Dendritic cell treated with granulocyte-macrophage colony-stimulating factor and Interleukin-4, amounts not matched to agents 40 ng/mL and 50 ng/mL, for 4 days (primary cell): Measurements from ENCODE around the gene C17orf50.

Experiments
- H3K27ac Mint-ChIP-seq: one replicate; pipeline ENCODE4 v1.8.0; 2022; ENCODE audit warnings: mild to moderate bottlenecking, mixed read lengths
- H3K27me3 Mint-ChIP-seq: one replicate; pipeline ENCODE4 v1.8.0; 2022; ENCODE audit warnings: mild to moderate bottlenecking, mixed read lengths
- H3K36me3 Mint-ChIP-seq: one replicate; pipeline ENCODE4 v1.8.0; 2022; ENCODE audit warnings: low read depth, mixed read lengths
- H3K4me1 Mint-ChIP-seq: one replicate; pipeline ENCODE4 v1.8.0; 2022; ENCODE audit warnings: low read depth, mixed read lengths
- H3K4me3 Mint-ChIP-seq: one replicate; pipeline ENCODE4 v1.8.0; 2022; ENCODE audit warnings: mild to moderate bottlenecking, moderate library complexity, mixed read lengths
- H3K9me3 Mint-ChIP-seq: one replicate; pipeline ENCODE4 v1.8.0; 2022; ENCODE audit warnings: mixed read lengths
- intact Hi-C: fragments of 100-400 bp; cut with micrococcal nuclease; formaldehyde crosslinking; loops from one replicate; pipeline ENCODE4 v1.15.0; 2022

The C17orf50 gene

GRCh38 chr17:35768797-35769196, 8.1 kb downstream of the C17orf50 start:
- Mint-ChIP-seq H3K27me3 (peaks cover 47% of the 10 kb centered on the region), H3K4me1 (peaks cover 11% of the 10 kb centered on the region), H3K4me3 (no peak overlapping the region), H3K9me3 (no peaks in the 10 kb centered on the region), H3K27ac (no peak overlapping the region), H3K36me3 (no peaks in the 10 kb centered on the region)
- intact Hi-C loops, result no loop called here

GRCh38 chr17:35769895-35770486, 9.3 kb downstream of the C17orf50 start:
- intact Hi-C loops, result no loop called here

GRCh38 chr17:35773129-35773528, 12.4 kb downstream of the C17orf50 start:
- peaks cover 22% of the 10 kb centered on the region for H3K4me1 Mint-ChIP-seq
- no peaks in the 10 kb centered on the region for H3K36me3 Mint-ChIP-seq
- no peak overlapping the region for H3K27ac Mint-ChIP-seq
- peaks cover 32% of the 10 kb centered on the region for H3K27me3 Mint-ChIP-seq
- no peak overlapping the region for H3K4me3 Mint-ChIP-seq
- intact Hi-C loops, result no loop called here
- H3K9me3 Mint-ChIP-seq, result no peaks in the 10 kb centered on the region

More at GRCh38 chr17:35769895-35770486, 9.3 kb downstream of the C17orf50 start:
- Mint-ChIP-seq H3K27me3 (peaks cover 45% of the 10 kb centered on the region), H3K4me1 (peaks cover under 1% of the 10 kb centered on the region), H3K4me3 (no peak overlapping the region), H3K36me3 (no peaks in the 10 kb centered on the region), H3K9me3 (no peaks in the 10 kb centered on the region), H3K27ac (no peak overlapping the region)

- peaks cover 24% of the 10 kb centered on the region for H3K4me1 Mint-ChIP-seq
- H3K9me3 Mint-ChIP-seq, result no peaks in the 10 kb centered on the region
- no peak overlapping the region for H3K27ac Mint-ChIP-seq
- H3K36me3 Mint-ChIP-seq, result no peaks in the 10 kb centered on the region
- peaks cover 35% of the 10 kb centered on the region for H3K27me3 Mint-ChIP-seq
- no peak overlapping the region for H3K4me3 Mint-ChIP-seq
- intact Hi-C loops, result no loop called here
Measured at GRCh38 chr17:35773679-35774425, 13.2 kb downstream of the C17orf50 start.

- Mint-ChIP-seq H3K9me3 (no peaks in the 10 kb centered on the region), H3K4me3 (no peak overlapping the region), H3K36me3 (no peaks in the 10 kb centered on the region), H3K27ac (no peak overlapping the region), H3K27me3 (peaks cover 36% of the 10 kb centered on the region), H3K4me1 (peaks cover 24% of the 10 kb centered on the region)
- intact Hi-C loops, result no loop called here
Measured at GRCh38 chr17:35774499-35774898, 13.8 kb downstream of the C17orf50 start.

- Mint-ChIP-seq H3K27ac (no peak overlapping the region), H3K9me3 (no peaks in the 10 kb centered on the region), H3K36me3 (no peaks in the 10 kb centered on the region), H3K4me1 (peaks cover 24% of the 10 kb centered on the region), H3K4me3 (no peak overlapping the region), H3K27me3 (peaks cover 36% of the 10 kb centered on the region)
- intact Hi-C loops, result no loop called here
Measured at GRCh38 chr17:35775039-35775438, 14.4 kb downstream of the C17orf50 start.

- H3K27me3 Mint-ChIP-seq, result peaks cover 38% of the 10 kb centered on the region
- H3K4me3 Mint-ChIP-seq, result no peak overlapping the region
- H3K27ac Mint-ChIP-seq, result no peak overlapping the region
- intact Hi-C loops, result no loop called here
- H3K9me3 Mint-ChIP-seq, result no peaks in the 10 kb centered on the region
- H3K4me1 Mint-ChIP-seq, result peaks cover 24% of the 10 kb centered on the region
- no peaks in the 10 kb centered on the region for H3K36me3 Mint-ChIP-seq
Measured at GRCh38 chr17:35775583-35775982, 14.9 kb downstream of the C17orf50 start.

GRCh38 chr17:35778641-35779196, 18.0 kb downstream of the C17orf50 start:
- intact Hi-C loops, result no loop called here
- no peak overlapping the region for H3K27ac Mint-ChIP-seq
- no peaks in the 10 kb centered on the region for H3K36me3 Mint-ChIP-seq
- peaks cover 36% of the 10 kb centered on the region for H3K27me3 Mint-ChIP-seq
- no peaks in the 10 kb centered on the region for H3K9me3 Mint-ChIP-seq
- no peak overlapping the region for H3K4me3 Mint-ChIP-seq
- peaks cover 24% of the 10 kb centered on the region for H3K4me1 Mint-ChIP-seq

- no peak overlapping the region for H3K4me3 Mint-ChIP-seq
- no peaks in the 10 kb centered on the region for H3K36me3 Mint-ChIP-seq
- no peak overlapping the region for H3K27ac Mint-ChIP-seq
- no peaks in the 10 kb centered on the region for H3K9me3 Mint-ChIP-seq
- intact Hi-C loops, result no loop called here
- peaks cover 24% of the 10 kb centered on the region for H3K27me3 Mint-ChIP-seq
- H3K4me1 Mint-ChIP-seq, result peaks cover 19% of the 10 kb centered on the region
Measured at GRCh38 chr17:35780950-35781349, 20.3 kb downstream of the C17orf50 start.

- no peaks in the 10 kb centered on the region for H3K36me3 Mint-ChIP-seq
- no peak overlapping the region for H3K27ac Mint-ChIP-seq
- H3K4me1 Mint-ChIP-seq, result peaks cover 6% of the 10 kb centered on the region
- peaks cover 33% of the 10 kb centered on the region for H3K27me3 Mint-ChIP-seq
- H3K4me3 Mint-ChIP-seq, result no peak overlapping the region
- H3K9me3 Mint-ChIP-seq, result no peaks in the 10 kb centered on the region
- intact Hi-C loops, result no loop called here
Measured at GRCh38 chr17:35784895-35785294, 24.2 kb downstream of the C17orf50 start.

- Mint-ChIP-seq H3K36me3 (no peaks in the 10 kb centered on the region), H3K9me3 (no peaks in the 10 kb centered on the region), H3K27me3 (peaks cover 29% of the 10 kb centered on the region), H3K27ac (no peak overlapping the region), H3K4me1 (peaks cover 6% of the 10 kb centered on the region), H3K4me3 (no peak overlapping the region)
- intact Hi-C loops, result no loop called here
Measured at GRCh38 chr17:35786941-35787432, 26.3 kb downstream of the C17orf50 start.

- Mint-ChIP-seq H3K9me3 (no peaks in the 10 kb centered on the region), H3K27me3 (peaks cover 40% of the 10 kb centered on the region), H3K4me1 (peaks cover 6% of the 10 kb centered on the region), H3K27ac (no peak overlapping the region), H3K36me3 (no peaks in the 10 kb centered on the region), H3K4me3 (no peak overlapping the region)
- intact Hi-C loops, result no loop called here
Measured at GRCh38 chr17:35788477-35789368, 28.0 kb downstream of the C17orf50 start.

GRCh38 chr17:35790841-35791240, 30.2 kb downstream of the C17orf50 start:
- Mint-ChIP-seq H3K9me3 (no peaks in the 10 kb centered on the region), H3K27me3 (peaks cover 59% of the 10 kb centered on the region), H3K4me1 (peaks cover 18% of the 10 kb centered on the region), H3K4me3 (no peak overlapping the region), H3K27ac (no peak overlapping the region), H3K36me3 (no peaks in the 10 kb centered on the region)
- intact Hi-C loops, result no loop called here
